Esophagus squamous epithelium (tissue), 5 donors: ENCODE data around the gene FMN2. TPM values are rescaled to one million over a fixed set of nuclear protein-coding genes. Genes with fewer than 3 reads are reported as not detected.

ENCODE experiments used
- DNase-seq: peaks from one replicate; lab custom pipeline; 2025; lab: John Stamatoyannopoulos, UW
- H3K27ac ChIP-seq, 4 donors: fragments of 200-600 bp; sonication (generic); one replicate each; pipeline ENCODE4 v1.5.1; 2016 to 2019; ENCODE audit warnings: mild to moderate bottlenecking in 1 of 4
- H3K27me3 ChIP-seq, 4 donors: fragments of 200-600 bp; sonication (generic); 1 replicate in 3 of 4; 2 replicates in 1 of 4; pipeline versions ENCODE4 v1.5.1 to v1.6.0; 2017 to 2021; ENCODE audit warnings: antibody characterized with exemption in 1 of 4
- H3K36me3 ChIP-seq, 3 donors: fragments of 200-600 bp; sonication (generic); one replicate each; pipeline ENCODE4 v1.5.1; 2016 to 2019
- H3K4me1 ChIP-seq, 3 donors: fragments of 200-600 bp; sonication (generic); one replicate each; pipeline ENCODE4 v1.5.1; 2017 to 2019
- H3K4me3 ChIP-seq, 4 donors: fragments of 200-600 bp; sonication (generic); 1 replicate in 3 of 4; 2 replicates in 1 of 4; pipeline ENCODE4 v1.5.1; 2016 to 2019; ENCODE audit warnings: mild to moderate bottlenecking in 2 of 4, moderate library complexity in 1 of 4
- H3K9me3 ChIP-seq, 3 donors: fragments of 200-600 bp; sonication (generic); one replicate each; pipeline ENCODE4 v1.5.1; 2016 to 2019
- CTCF ChIP-seq, 6 experiments: fragments of 450-650 bp in 4 of 6; fragments of 200-600 bp in 2 of 6; sonication (generic) in 2 of 6; IDR thresholded peaks; one replicate each; pipeline ENCODE4 v1.5.1; 2016 to 2019; ENCODE audit warnings: antibody characterized with exemption in 6 of 6, mild to moderate bottlenecking in 4 of 6, moderate library complexity in 4 of 6
- POLR2A ChIP-seq, 4 donors: fragments of 450-650 bp; IDR thresholded peaks; one replicate each; pipeline ENCODE4 v1.6.1; 2017; ENCODE audit warnings: antibody characterized with exemption in 4 of 4, mild to moderate bottlenecking in 4 of 4, moderate library complexity in 3 of 4
- WGBS, 2 donors: methylation state at CpG; one replicate each; pipeline ENCODE4 v1.1.5; 2018; 5-methylcytosine and 5-hydroxymethylcytosine counted together
- intact Hi-C: fragments of 100-400 bp; cut with DNase I; formaldehyde crosslinking; loops from one replicate; pipeline ENCODE4 v1.15.0; 2022
- total RNA-seq, 4 donors: library from RNA; depleted of rRNA; stranded (reverse); fragments of >200 nt; gene quantifications; one replicate each; pipeline ENCODE4 v1.1.0, GENCODE V29; 2016
- donor health status: DM: yes; HTN: yes; CAD: no.

Gene FMN2
- total RNA-seq, 4 donors from 2014 or later = 0.19 to 0.35 TPM; not detected in 2

- Histone ChIP-seq H3K4me1 (no peaks in the 10 kb centered on the region), H3K27ac (no peak overlapping the region), H3K9me3 (peaks cover 0 to 9% (median 5%) of the 10 kb centered on the region in 3 donors), H3K27me3 (no peaks in the 10 kb centered on the region), H3K36me3 (no peaks in the 10 kb centered on the region), H3K4me3 (no peak overlapping the region)
- intact Hi-C loops = no loop called here
- TF ChIP-seq POLR2A (IDR thresholded peaks at IDR 0.05) (no peak), CTCF (IDR thresholded peaks at IDR 0.05) (no peak)
- no peak for DNase-seq
- WGBS, 2 donors = 78 to 89% methylated on average over 6 to 7 of the region's 7 CpGs
These were observed 404.7 kb downstream of the FMN2 start for GRCh38 chr1:240496356-240496755.

- no peaks in the 10 kb centered on the region for H3K36me3 ChIP-seq
- H3K4me3 ChIP-seq = no peak overlapping the region
- H3K4me1 ChIP-seq = no peaks in the 10 kb centered on the region
- no peak for TF ChIP-seq CTCF (IDR thresholded peaks at IDR 0.05)
- TF ChIP-seq POLR2A (IDR thresholded peaks at IDR 0.05) = no peak
- intact Hi-C loops = no loop called here
- no peak overlapping the region for H3K27ac ChIP-seq
- no peaks in the 10 kb centered on the region for H3K27me3 ChIP-seq
- no peak for DNase-seq
- 76 to 77% methylated on average over 5 of the region's 5 CpGs for WGBS, 2 donors
- peaks cover 0 to 9% (median 5%) of the 10 kb centered on the region in 3 donors for H3K9me3 ChIP-seq
These were observed 405.3 kb downstream of the FMN2 start for GRCh38 chr1:240496941-240497340.

- intact Hi-C loops = no loop called here
- no peak for TF ChIP-seq POLR2A (IDR thresholded peaks at IDR 0.05)
- TF ChIP-seq CTCF (IDR thresholded peaks at IDR 0.05) = no peak
- Histone ChIP-seq H3K4me3 (no peak overlapping the region), H3K27ac (no peak overlapping the region), H3K4me1 (no peaks in the 10 kb centered on the region), H3K36me3 (no peaks in the 10 kb centered on the region), H3K9me3 (peaks cover 0 to 4% (median 4%) of the 10 kb centered on the region in 3 donors), H3K27me3 (no peaks in the 10 kb centered on the region)
- DNase-seq = no peak
- WGBS, 2 donors = 65 to 69% methylated on average over 4 of the region's 4 CpGs
These were observed 406.2 kb downstream of the FMN2 start for GRCh38 chr1:240497908-240498307.

GRCh38 chr1:240498335-240498734, 406.7 kb downstream of the FMN2 start:
- DNase-seq = no peak
- TF ChIP-seq CTCF (IDR thresholded peaks at IDR 0.05) = no peak
- TF ChIP-seq POLR2A (IDR thresholded peaks at IDR 0.05) = no peak
- Histone ChIP-seq H3K36me3 (no peaks in the 10 kb centered on the region), H3K4me3 (no peak overlapping the region), H3K27me3 (no peaks in the 10 kb centered on the region), H3K4me1 (no peaks in the 10 kb centered on the region), H3K27ac (no peak overlapping the region), H3K9me3 (no peaks in the 10 kb centered on the region)
- 79 to 84% methylated on average over 8 of the region's 8 CpGs for WGBS, 2 donors
- intact Hi-C loops = no loop called here

GRCh38 chr1:240499012-240499411, 407.3 kb downstream of the FMN2 start:
- WGBS, 2 donors = 63 to 67% methylated on average over 1 of the region's 2 CpGs

More at GRCh38 chr1:240499012-240499411, 407.3 kb downstream of the FMN2 start:
- no peak overlapping the region for H3K27ac ChIP-seq
- no peak overlapping the region for H3K4me3 ChIP-seq
- no peaks in the 10 kb centered on the region for H3K27me3 ChIP-seq
- H3K36me3 ChIP-seq = no peaks in the 10 kb centered on the region
- DNase-seq = no peak
- TF ChIP-seq CTCF (IDR thresholded peaks at IDR 0.05) = no peak
- no peak for TF ChIP-seq POLR2A (IDR thresholded peaks at IDR 0.05)
- H3K4me1 ChIP-seq = no peaks in the 10 kb centered on the region
- no peaks in the 10 kb centered on the region for H3K9me3 ChIP-seq
- intact Hi-C loops = no loop called here
